Neural cell (in vitro differentiated cells): ENCODE measurements around the gene NPIPA5.

Source experiments
- EP300 ChIP-seq: fragments of 450-650 bp; conservative IDR thresholded peaks from 2 replicates; pipeline ENCODE4 v1.6.1; 2014; ENCODE audit warnings: antibody characterized with exemption, mild to moderate bottlenecking, moderate library complexity; ENCODE audit not compliant: poor library complexity, severe bottlenecking
- EZH2 ChIP-seq: fragments of 200-600, 300-800 bp; shearing (Covaris generic), sonication (generic); IDR thresholded peaks from 2 replicates; pipeline ENCODE4 v1.6.1; 2014; ENCODE audit warnings: antibody characterized with exemption, low read length, borderline replicate concordance, mild to moderate bottlenecking; ENCODE audit not compliant: insufficient read depth, poor library complexity, severe bottlenecking
- MXI1 ChIP-seq: fragments of 450-650 bp; conservative IDR thresholded peaks from 2 replicates; pipeline ENCODE4 v1.6.1; 2014; ENCODE audit warnings: antibody characterized with exemption, mild to moderate bottlenecking; ENCODE audit not compliant: poor library complexity, severe bottlenecking
- POLR2AphosphoS5 ChIP-seq: IDR thresholded peaks from 2 replicates; pipeline ENCODE4 v1.6.1; 2012
- RAD21 ChIP-seq: fragments of 450-650 bp; conservative IDR thresholded peaks from 2 replicates; pipeline ENCODE4 v1.6.1; 2014; ENCODE audit warnings: antibody characterized with exemption, mild to moderate bottlenecking, moderate library complexity
- SMC3 ChIP-seq: fragments of 450-650 bp; conservative IDR thresholded peaks from 2 replicates; pipeline ENCODE4 v1.6.1; 2014; ENCODE audit warnings: antibody characterized with exemption, mild to moderate bottlenecking, moderate library complexity; ENCODE audit not compliant: poor library complexity
- TF ChIP-seq, protein P1 (sequence below): fragments of 450-650 bp; IDR thresholded peaks from 2 replicates; pipeline ENCODE4 v1.5.1; 2014; ENCODE audit warnings: antibody characterized with exemption, mild to moderate bottlenecking, moderate library complexity; ENCODE audit not compliant: poor library complexity, severe bottlenecking
- TF ChIP-seq, protein P2 (sequence below): IDR thresholded peaks from 2 replicates; pipeline ENCODE4 v1.6.1; 2012; ENCODE audit warnings: borderline replicate concordance

DNA sequence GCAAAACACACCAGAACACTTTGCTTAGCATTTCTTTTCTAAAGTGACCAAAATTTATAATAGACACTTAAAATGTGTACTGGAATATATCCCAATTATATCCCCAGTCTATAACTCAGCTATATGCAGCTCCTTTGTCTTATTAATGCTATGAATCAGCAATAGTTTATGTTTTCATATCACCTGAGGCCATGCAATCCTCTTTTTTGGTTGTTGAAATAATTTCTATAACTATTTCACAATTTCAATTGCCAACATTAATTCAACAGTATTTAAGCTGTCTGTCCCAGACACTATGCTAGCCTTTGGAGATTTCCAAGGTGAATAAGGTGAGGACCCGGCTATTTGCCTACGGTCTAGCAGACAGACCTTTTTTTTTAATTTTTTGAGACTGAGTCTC lies 39.1 kb upstream of the NPIPA5 start:
- TF ChIP-seq, protein P1, sequence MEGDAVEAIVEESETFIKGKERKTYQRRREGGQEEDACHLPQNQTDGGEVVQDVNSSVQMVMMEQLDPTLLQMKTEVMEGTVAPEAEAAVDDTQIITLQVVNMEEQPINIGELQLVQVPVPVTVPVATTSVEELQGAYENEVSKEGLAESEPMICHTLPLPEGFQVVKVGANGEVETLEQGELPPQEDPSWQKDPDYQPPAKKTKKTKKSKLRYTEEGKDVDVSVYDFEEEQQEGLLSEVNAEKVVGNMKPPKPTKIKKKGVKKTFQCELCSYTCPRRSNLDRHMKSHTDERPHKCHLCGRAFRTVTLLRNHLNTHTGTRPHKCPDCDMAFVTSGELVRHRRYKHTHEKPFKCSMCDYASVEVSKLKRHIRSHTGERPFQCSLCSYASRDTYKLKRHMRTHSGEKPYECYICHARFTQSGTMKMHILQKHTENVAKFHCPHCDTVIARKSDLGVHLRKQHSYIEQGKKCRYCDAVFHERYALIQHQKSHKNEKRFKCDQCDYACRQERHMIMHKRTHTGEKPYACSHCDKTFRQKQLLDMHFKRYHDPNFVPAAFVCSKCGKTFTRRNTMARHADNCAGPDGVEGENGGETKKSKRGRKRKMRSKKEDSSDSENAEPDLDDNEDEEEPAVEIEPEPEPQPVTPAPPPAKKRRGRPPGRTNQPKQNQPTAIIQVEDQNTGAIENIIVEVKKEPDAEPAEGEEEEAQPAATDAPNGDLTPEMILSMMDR = no peak
- TF ChIP-seq EZH2 = no peak
- no peak for TF ChIP-seq EP300
- TF ChIP-seq POLR2AphosphoS5 = no peak
- no peak for TF ChIP-seq SMC3
- TF ChIP-seq MXI1 = no peak
- TF ChIP-seq, protein P2, sequence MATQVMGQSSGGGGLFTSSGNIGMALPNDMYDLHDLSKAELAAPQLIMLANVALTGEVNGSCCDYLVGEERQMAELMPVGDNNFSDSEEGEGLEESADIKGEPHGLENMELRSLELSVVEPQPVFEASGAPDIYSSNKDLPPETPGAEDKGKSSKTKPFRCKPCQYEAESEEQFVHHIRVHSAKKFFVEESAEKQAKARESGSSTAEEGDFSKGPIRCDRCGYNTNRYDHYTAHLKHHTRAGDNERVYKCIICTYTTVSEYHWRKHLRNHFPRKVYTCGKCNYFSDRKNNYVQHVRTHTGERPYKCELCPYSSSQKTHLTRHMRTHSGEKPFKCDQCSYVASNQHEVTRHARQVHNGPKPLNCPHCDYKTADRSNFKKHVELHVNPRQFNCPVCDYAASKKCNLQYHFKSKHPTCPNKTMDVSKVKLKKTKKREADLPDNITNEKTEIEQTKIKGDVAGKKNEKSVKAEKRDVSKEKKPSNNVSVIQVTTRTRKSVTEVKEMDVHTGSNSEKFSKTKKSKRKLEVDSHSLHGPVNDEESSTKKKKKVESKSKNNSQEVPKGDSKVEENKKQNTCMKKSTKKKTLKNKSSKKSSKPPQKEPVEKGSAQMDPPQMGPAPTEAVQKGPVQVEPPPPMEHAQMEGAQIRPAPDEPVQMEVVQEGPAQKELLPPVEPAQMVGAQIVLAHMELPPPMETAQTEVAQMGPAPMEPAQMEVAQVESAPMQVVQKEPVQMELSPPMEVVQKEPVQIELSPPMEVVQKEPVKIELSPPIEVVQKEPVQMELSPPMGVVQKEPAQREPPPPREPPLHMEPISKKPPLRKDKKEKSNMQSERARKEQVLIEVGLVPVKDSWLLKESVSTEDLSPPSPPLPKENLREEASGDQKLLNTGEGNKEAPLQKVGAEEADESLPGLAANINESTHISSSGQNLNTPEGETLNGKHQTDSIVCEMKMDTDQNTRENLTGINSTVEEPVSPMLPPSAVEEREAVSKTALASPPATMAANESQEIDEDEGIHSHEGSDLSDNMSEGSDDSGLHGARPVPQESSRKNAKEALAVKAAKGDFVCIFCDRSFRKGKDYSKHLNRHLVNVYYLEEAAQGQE = no peak
- TF ChIP-seq RAD21 = no peak
